ENCODE data around the gene IL18R1.

Gene IL18R1

GRCh38 chr2:102345329-102345920, 10.2 kb upstream of the IL18R1 start:
- Histone ChIP-seq H3K4me1 (ENCODE audit: low read length) (peaks cover 15% of the 10 kb centered on the region), H2AFZ (ENCODE audit: low read length) (no peak overlapping the region), H3F3A (ENCODE audit: insufficient read depth, low read length) (no peaks in the 10 kb centered on the region; the same call in 1 of the 2 replicates), H3K9ac (ENCODE audit: low read length) (no peak overlapping the region), H3K9me3 (replicated peaks; ENCODE audit: insufficient read depth, low read length) (no peaks in the 10 kb centered on the region), H3K27ac (ENCODE audit: low read length) (no peak overlapping the region), H4K20me1 (ENCODE audit: insufficient read depth, low read length) (no peaks in the 10 kb centered on the region), H3K27me3 (replicated peaks; ENCODE audit: insufficient read depth, low read length) (no peaks in the 10 kb centered on the region), H3K4me2 (ENCODE audit: low read depth, low read length) (no peak overlapping the region), H3K36me3 (replicated peaks; ENCODE audit: insufficient read depth, low read length) (no peaks in the 10 kb centered on the region), H3K4me3 (ENCODE audit: low read length) (no peak overlapping the region), H3K79me2 (ENCODE audit: low read length) (no peaks in the 10 kb centered on the region), H3K9me2 (replicated peaks; ENCODE audit: insufficient read depth, low read length) (no peaks in the 10 kb centered on the region)
- DNase-seq: no peak
- no peak for TF ChIP-seq EZH2phosphoT487 (IDR thresholded peaks at IDR 0.05; ENCODE audit: low read length)
- no peak for TF ChIP-seq EZH2 (optimal IDR thresholded peaks at IDR 0.05; ENCODE audit: low read depth, low read length)
- no peak for TF ChIP-seq CTCF (IDR thresholded peaks at IDR 0.05; ENCODE audit: low read length)

GRCh38 chr2:102346381-102347130, 9.0 kb upstream of the IL18R1 start:
- no peaks in the 10 kb centered on the region for H4K20me1 ChIP-seq (ENCODE audit: insufficient read depth, low read length)
- no peaks in the 10 kb centered on the region for H3K79me2 ChIP-seq (ENCODE audit: low read length)
- H3K36me3 ChIP-seq (replicated peaks; ENCODE audit: insufficient read depth, low read length): no peaks in the 10 kb centered on the region
- H3K9me2 ChIP-seq (replicated peaks; ENCODE audit: insufficient read depth, low read length): no peaks in the 10 kb centered on the region
- H3K9ac ChIP-seq (ENCODE audit: low read length): no peak overlapping the region
- no peak overlapping the region for H3K4me2 ChIP-seq (ENCODE audit: low read depth, low read length)
- no peaks in the 10 kb centered on the region; the same call in 1 of the 2 replicates for H3F3A ChIP-seq (ENCODE audit: insufficient read depth, low read length)
- TF ChIP-seq CTCF (IDR thresholded peaks at IDR 0.05; ENCODE audit: low read length) (no peak), EZH2phosphoT487 (IDR thresholded peaks at IDR 0.05; ENCODE audit: low read length) (no peak), EZH2 (optimal IDR thresholded peaks at IDR 0.05; ENCODE audit: low read depth, low read length) (no peak)
- no peak for DNase-seq
- H3K27ac ChIP-seq (ENCODE audit: low read length): no peak overlapping the region
- no peaks in the 10 kb centered on the region for H3K27me3 ChIP-seq (replicated peaks; ENCODE audit: insufficient read depth, low read length)
- H2AFZ ChIP-seq (ENCODE audit: low read length): no peak overlapping the region
- H3K4me3 ChIP-seq (ENCODE audit: low read length): no peak overlapping the region
- H3K9me3 ChIP-seq (replicated peaks; ENCODE audit: insufficient read depth, low read length): no peaks in the 10 kb centered on the region
- H3K4me1 ChIP-seq (ENCODE audit: low read length): peaks cover 15% of the 10 kb centered on the region

GRCh38 chr2:102350137-102350793, 5.3 kb upstream of the IL18R1 start:
- H3K4me2 ChIP-seq (ENCODE audit: low read depth, low read length): no peak overlapping the region
- H2AFZ ChIP-seq (ENCODE audit: low read length): no peak overlapping the region
- H4K20me1 ChIP-seq (ENCODE audit: insufficient read depth, low read length): no peaks in the 10 kb centered on the region
- H3K9me2 ChIP-seq (replicated peaks; ENCODE audit: insufficient read depth, low read length): no peaks in the 10 kb centered on the region
- no peaks in the 10 kb centered on the region for H3K27me3 ChIP-seq (replicated peaks; ENCODE audit: insufficient read depth, low read length)
- no peak overlapping the region for H3K9ac ChIP-seq (ENCODE audit: low read length)
- no peaks in the 10 kb centered on the region for H3F3A ChIP-seq (ENCODE audit: insufficient read depth, low read length)
- H3K36me3 ChIP-seq (replicated peaks; ENCODE audit: insufficient read depth, low read length): no peaks in the 10 kb centered on the region
- H3K4me1 ChIP-seq (ENCODE audit: low read length): no peaks in the 10 kb centered on the region
- no peaks in the 10 kb centered on the region for H3K9me3 ChIP-seq (replicated peaks; ENCODE audit: insufficient read depth, low read length)
- no peak for TF ChIP-seq EZH2 (optimal IDR thresholded peaks at IDR 0.05; ENCODE audit: low read depth, low read length)
- TF ChIP-seq CTCF (IDR thresholded peaks at IDR 0.05; ENCODE audit: low read length): no peak
- TF ChIP-seq EZH2phosphoT487 (IDR thresholded peaks at IDR 0.05; ENCODE audit: low read length): no peak
- DNase-seq: no peak
- no peak overlapping the region for H3K27ac ChIP-seq (ENCODE audit: low read length)
- no peaks in the 10 kb centered on the region for H3K79me2 ChIP-seq (ENCODE audit: low read length)
- no peak overlapping the region for H3K4me3 ChIP-seq (ENCODE audit: low read length)

Data from MM.1S (cell line).